ENCODE data around the gene JUNB. TPM values are rescaled to one million over a fixed set of nuclear protein-coding genes. Genes with fewer than 3 reads are reported as not detected.

JUNB gene
- total RNA-seq, 1 donor from 2014 or later: 158 TPM

DNA sequence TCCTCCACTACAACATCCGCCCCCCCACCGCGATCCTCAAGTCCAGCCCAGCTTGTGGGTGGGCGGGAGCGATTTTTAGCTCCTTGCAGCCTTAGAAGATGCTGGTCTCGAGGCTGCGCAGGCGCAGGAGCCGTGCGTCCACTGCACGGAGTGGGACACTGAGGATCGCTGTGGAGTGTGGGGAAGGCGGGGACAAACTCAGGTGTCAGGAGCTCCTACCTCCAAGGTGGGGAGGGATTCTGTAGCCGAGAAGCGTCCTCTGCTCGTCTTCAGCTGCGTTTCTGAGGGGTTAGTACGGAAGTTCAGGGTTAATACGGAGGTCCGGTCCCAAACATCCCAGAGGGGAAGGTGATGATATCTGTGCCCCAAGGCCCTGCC lies 43.3 kb downstream of the JUNB start, which contains the start of gene RTBDN:
Gene RTBDN, minus strand, starts transcription at position 14 of the 378 bp plus-strand sequence. CDS start 4,600 bp downstream, outside the sequence.
- H3K27me3 ChIP-seq (ENCODE audit: control insufficient read depth, insufficient read depth, low read length): peaks cover 29% of the 10 kb centered on the region
- no peak for FAIRE-seq

DNA sequence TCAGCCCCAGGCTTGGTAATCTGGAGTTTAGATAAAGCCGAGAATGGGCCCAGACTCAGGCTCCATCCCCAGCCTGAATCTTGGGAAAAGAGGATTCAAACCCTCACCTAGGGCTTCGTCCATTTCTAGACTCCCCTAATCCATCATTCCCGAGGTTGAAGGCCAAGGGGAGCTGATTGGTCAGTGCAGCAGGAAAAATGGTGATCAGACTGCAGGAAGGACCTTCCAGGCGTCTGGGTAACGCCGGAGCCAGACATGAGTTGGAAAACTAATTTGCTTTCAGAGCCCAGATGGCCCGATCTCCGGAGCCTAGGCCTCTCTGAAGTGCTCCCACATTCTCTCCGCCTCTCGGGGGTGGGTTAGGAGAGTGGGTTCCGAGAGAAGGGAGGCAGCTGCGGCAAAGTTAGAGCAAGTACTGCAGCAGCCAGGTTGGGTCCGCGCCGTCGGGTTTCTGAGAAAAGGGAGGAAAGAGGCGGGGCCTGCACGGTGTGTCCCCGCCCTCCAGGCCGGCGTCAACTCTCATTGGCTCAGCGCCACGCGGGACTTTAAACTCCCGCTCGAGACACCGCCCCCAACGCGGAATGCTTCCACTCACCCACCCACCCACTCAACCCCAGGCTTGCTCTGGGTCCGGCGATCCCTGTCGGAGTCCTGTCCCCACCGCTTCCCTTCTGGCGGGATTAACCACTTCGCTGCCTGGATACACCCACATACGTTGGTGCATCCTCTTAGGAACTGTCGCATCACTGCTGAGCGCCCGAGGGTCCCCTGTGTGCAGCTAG lies 43.9 kb downstream of the JUNB start:
- no peak overlapping the region for H3K4me3 ChIP-seq (ENCODE audit: low read depth, low read length)
- FAIRE-seq (no peak), DNase-seq (ENCODE audit: low read depth) (no peak)
- no peaks in the 10 kb centered on the region for H3K36me3 ChIP-seq (ENCODE audit: control insufficient read depth, insufficient read depth, low read length)
- TF ChIP-seq, protein P1, sequence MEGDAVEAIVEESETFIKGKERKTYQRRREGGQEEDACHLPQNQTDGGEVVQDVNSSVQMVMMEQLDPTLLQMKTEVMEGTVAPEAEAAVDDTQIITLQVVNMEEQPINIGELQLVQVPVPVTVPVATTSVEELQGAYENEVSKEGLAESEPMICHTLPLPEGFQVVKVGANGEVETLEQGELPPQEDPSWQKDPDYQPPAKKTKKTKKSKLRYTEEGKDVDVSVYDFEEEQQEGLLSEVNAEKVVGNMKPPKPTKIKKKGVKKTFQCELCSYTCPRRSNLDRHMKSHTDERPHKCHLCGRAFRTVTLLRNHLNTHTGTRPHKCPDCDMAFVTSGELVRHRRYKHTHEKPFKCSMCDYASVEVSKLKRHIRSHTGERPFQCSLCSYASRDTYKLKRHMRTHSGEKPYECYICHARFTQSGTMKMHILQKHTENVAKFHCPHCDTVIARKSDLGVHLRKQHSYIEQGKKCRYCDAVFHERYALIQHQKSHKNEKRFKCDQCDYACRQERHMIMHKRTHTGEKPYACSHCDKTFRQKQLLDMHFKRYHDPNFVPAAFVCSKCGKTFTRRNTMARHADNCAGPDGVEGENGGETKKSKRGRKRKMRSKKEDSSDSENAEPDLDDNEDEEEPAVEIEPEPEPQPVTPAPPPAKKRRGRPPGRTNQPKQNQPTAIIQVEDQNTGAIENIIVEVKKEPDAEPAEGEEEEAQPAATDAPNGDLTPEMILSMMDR (IDR thresholded peaks at IDR 0.05; ENCODE audit: insufficient read depth, low read length, severe bottlenecking): no peak
- peaks cover 29% of the 10 kb centered on the region for H3K27me3 ChIP-seq (ENCODE audit: control insufficient read depth, insufficient read depth, low read length)

More for the DNA sequence above, 43.3 kb downstream of the JUNB start, which contains the start of gene RTBDN:
- no peak for DNase-seq (ENCODE audit: low read depth)
- Histone ChIP-seq H3K4me3 (ENCODE audit: low read depth, low read length) (peak within 1 kb of the TSS; percentile 35), H3K36me3 (ENCODE audit: control insufficient read depth, insufficient read depth, low read length) (no peaks in the 10 kb centered on the region)
- TF ChIP-seq, protein P1 (IDR thresholded peaks at IDR 0.05; ENCODE audit: insufficient read depth, low read length, severe bottlenecking): no peak

DNA sequence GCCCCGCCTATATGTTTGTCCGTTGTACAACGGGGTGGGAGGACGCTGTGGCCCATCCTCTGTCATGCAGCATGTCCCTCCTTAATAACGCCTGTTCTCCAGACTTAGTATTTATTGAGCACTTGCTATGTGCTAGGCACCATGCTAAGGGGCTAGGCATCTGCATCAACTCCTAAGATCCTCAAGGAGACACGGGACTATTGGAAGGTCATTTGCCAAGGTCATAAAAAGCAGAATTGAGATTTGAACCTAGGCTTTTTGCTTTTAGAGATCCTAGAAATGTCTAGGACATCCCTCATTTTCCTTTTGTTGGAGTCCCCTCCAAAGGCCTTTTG lies 45.2 kb downstream of the JUNB start:
- TF ChIP-seq, protein P1 (IDR thresholded peaks at IDR 0.05; ENCODE audit: insufficient read depth, low read length, severe bottlenecking): no peak
- DNase-seq (ENCODE audit: low read depth) (no peak), FAIRE-seq (no peak)
- peaks cover 29% of the 10 kb centered on the region for H3K27me3 ChIP-seq (ENCODE audit: control insufficient read depth, insufficient read depth, low read length)
- no peak overlapping the region for H3K4me3 ChIP-seq (ENCODE audit: low read depth, low read length)
- H3K36me3 ChIP-seq (ENCODE audit: control insufficient read depth, insufficient read depth, low read length): no peaks in the 10 kb centered on the region

DNA sequence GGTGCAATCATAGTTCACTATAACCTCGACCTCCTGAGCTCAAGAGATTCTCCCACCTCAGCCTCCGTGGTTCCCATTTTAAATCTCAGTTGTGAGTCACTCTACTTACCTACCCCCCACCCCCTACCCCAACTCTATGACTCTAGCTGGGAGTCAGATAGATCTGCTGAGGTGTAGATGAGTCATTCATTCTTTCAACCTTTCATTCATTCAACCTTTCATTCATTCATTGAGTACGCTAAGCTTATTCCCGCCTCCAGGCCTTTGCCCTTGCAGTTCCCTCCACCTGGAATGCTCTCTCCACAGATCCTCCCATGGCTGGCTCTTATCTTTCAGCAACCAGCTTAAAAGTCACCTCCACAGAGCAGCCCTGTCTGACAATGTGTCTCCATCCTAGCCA lies 45.9 kb downstream of the JUNB start:
- H3K27me3 ChIP-seq (ENCODE audit: control insufficient read depth, insufficient read depth, low read length): peaks cover 27% of the 10 kb centered on the region
- TF ChIP-seq, protein P1 (IDR thresholded peaks at IDR 0.05; ENCODE audit: insufficient read depth, low read length, severe bottlenecking): no peak

DNA sequence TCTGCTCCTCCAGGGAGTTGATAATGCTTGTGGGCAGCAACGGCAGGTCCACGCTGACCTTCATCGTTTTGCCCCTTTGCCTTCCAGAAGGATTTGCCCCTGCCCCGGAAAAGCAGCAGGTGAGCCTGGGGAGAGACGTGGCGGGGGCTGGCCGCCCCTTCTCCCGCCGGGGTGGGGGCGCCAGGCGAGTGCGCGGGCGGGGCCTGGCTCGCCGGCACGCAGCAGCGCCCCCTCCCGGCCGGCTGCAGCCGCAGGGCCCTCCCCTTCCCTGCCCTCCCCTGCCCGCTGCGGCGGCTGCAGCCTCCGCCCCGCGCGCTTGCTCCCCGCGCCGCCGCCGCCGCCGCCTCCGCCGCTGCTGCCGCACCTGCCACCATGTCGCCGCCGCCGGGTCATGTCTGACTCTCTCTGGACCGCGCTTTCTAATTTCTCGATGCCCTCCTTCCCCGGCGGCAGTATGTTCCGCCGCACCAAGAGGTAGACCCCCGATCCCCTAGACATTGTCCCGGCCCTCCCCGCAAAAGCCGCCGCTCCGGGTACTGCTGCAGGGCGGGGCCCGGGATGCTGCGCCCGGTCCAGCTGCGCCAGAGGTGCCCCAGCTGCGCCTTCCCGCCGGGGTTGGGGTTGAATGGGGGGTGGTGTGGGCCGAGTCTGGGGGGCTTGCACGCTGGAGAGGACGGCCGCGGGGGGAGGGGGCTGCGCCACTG lies 47.0 kb downstream of the JUNB start, which contains the start of gene MAST1:
Gene MAST1, plus strand, starts transcription at position 334 of the 704 bp plus-strand sequence. Its CDS starts 58 bp downstream, at position 392.
- no peak for FAIRE-seq
- H3K27me3 ChIP-seq (ENCODE audit: control insufficient read depth, insufficient read depth, low read length): peaks cover 25% of the 10 kb centered on the region
- DNase-seq (ENCODE audit: low read depth): no peak
- H3K4me3 ChIP-seq (ENCODE audit: low read depth, low read length): peak within 1 kb of the TSS; percentile 19
- TF ChIP-seq, protein P1 (IDR thresholded peaks at IDR 0.05; ENCODE audit: insufficient read depth, low read length, severe bottlenecking): peak; percentile 52
- no peaks in the 10 kb centered on the region for H3K36me3 ChIP-seq (ENCODE audit: control insufficient read depth, insufficient read depth, low read length)

More for the DNA sequence above, 45.9 kb downstream of the JUNB start:
- no peak overlapping the region for H3K4me3 ChIP-seq (ENCODE audit: low read depth, low read length)
- H3K36me3 ChIP-seq (ENCODE audit: control insufficient read depth, insufficient read depth, low read length): no peaks in the 10 kb centered on the region
- peak; percentile 72 for DNase-seq (ENCODE audit: low read depth)
- no peak for FAIRE-seq

Data from bronchial epithelial cell (primary cell).